ENCODE data around the gene VAV1.

DNA sequence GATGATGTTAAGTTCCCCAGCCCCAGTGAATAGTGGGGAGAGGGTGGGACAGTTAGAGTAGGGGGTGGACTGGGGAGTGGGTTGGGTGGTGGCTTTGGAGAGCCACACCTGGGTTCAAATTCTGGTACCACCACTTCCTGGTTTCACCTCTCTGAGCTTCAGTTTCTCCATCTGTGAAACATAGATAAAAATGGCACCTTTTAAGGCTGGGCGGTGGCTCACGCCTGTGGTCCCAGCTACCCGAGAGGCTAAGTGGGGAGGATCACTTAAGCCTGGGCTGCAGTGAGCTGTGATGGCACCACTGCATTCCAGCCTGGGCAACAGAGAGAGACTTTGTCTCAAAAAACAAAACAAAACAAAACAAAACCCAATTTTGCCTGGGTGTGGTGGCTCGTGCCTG is 5.9 kb downstream of the VAV1 start:
- TF ChIP-seq MTF1 (CRISPR knock-in tag; IDR thresholded peaks at IDR 0.05): no peak
- TF ChIP-seq TCF12 (IDR thresholded peaks at IDR 0.05): no peak
- no peak for TF ChIP-seq TCF12 (CRISPR knock-in tag; IDR thresholded peaks at IDR 0.05)
- no peak for TF ChIP-seq CTCF (CRISPR knock-in tag; IDR thresholded peaks at IDR 0.05)
- TF ChIP-seq, protein P1, sequence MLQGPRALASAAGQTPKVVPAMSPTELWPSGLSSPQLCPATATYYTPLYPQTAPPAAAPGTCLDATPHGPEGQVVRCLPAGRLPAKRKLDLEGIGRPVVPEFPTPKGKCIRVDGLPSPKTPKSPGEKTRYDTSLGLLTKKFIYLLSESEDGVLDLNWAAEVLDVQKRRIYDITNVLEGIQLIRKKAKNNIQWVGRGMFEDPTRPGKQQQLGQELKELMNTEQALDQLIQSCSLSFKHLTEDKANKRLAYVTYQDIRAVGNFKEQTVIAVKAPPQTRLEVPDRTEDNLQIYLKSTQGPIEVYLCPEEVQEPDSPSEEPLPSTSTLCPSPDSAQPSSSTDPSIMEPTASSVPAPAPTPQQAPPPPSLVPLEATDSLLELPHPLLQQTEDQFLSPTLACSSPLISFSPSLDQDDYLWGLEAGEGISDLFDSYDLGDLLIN (CRISPR knock-in tag; IDR thresholded peaks at IDR 0.05; ENCODE audit: borderline replicate concordance): no peak
- TF ChIP-seq POLR2AphosphoS5 (IDR thresholded peaks at IDR 0.05; ENCODE audit: low read depth, low read length): no peak
- TF ChIP-seq HIC2 (CRISPR knock-in tag; IDR thresholded peaks at IDR 0.05; ENCODE audit: low read depth): no peak
- no peak for TF ChIP-seq PBX3 (CRISPR knock-in tag; IDR thresholded peaks at IDR 0.05; ENCODE audit: borderline replicate concordance)
- TF ChIP-seq ELF1 (CRISPR knock-in tag; IDR thresholded peaks at IDR 0.05): no peak
- no peak for TF ChIP-seq ATF3 (CRISPR knock-in tag; IDR thresholded peaks at IDR 0.05)
- TF ChIP-seq POLR2A (IDR thresholded peaks at IDR 0.05; ENCODE audit: insufficient read depth in 1 of 2, low read depth in 2 of 2, low read length in 2 of 2): no peak
- TF ChIP-seq, protein P2, sequence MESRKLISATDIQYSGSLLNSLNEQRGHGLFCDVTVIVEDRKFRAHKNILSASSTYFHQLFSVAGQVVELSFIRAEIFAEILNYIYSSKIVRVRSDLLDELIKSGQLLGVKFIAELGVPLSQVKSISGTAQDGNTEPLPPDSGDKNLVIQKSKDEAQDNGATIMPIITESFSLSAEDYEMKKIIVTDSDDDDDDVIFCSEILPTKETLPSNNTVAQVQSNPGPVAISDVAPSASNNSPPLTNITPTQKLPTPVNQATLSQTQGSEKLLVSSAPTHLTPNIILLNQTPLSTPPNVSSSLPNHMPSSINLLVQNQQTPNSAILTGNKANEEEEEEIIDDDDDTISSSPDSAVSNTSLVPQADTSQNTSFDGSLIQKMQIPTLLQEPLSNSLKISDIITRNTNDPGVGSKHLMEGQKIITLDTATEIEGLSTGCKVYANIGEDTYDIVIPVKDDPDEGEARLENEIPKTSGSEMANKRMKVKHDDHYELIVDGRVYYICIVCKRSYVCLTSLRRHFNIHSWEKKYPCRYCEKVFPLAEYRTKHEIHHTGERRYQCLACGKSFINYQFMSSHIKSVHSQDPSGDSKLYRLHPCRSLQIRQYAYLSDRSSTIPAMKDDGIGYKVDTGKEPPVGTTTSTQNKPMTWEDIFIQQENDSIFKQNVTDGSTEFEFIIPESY (CRISPR knock-in tag; IDR thresholded peaks at IDR 0.05): no peak
- no peak for TF ChIP-seq SNRNP70 (IDR thresholded peaks at IDR 0.05; ENCODE audit: low read depth, low read length)
- TF ChIP-seq SATB2 (CRISPR knock-in tag; IDR thresholded peaks at IDR 0.05): no peak
